Measurements from ENCODE around the gene FIG4. TPM values are rescaled to one million over a fixed set of nuclear protein-coding genes. Genes with fewer than 3 reads are reported as not detected.

The FIG4 gene
- total RNA-seq, 1 experiment from 2014 or later = 15.7 TPM

DNA sequence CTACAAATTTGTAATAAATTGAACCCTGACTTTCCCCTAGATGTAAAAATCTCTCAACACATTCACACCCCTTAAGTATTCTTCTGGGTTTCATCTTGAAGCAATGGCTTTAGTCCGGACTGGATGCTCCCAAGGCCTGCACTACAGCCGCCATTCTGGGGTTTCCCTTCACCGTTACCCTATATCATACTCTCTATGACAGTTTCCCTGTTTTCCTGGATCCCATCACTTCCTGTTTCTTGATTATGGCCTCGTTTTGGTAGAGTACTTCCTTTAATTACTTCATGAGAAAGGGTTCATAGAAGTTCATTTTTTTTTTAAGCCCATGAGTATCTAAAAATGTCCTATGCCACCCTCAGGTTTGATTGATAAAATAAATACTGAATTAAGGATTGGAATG, 11.7 kb downstream of the FIG4 start:
- no peak overlapping the region for H3K9ac ChIP-seq (ENCODE audit: low read length)
- no peaks in the 10 kb centered on the region for H3K9me3 ChIP-seq (ENCODE audit: control insufficient read depth in 1 of 2, insufficient read depth in 1 of 2, low read depth in 1 of 2, low read length in 2 of 2)
- H4K20me1 ChIP-seq (ENCODE audit: insufficient read depth) = no peaks in the 10 kb centered on the region
- ChIA-PET POLR2A (no interaction called here), CTCF (interaction anchor here (6.9 kb wide), 1 partner anchor 336 kb away, joined by 116 read pairs; no protein-coding TSS in a partner anchor), RAD21 (ENCODE audit: low non-redundant PET in 1 of 2, low total read pairs in 2 of 2, uncharacterized antibody in 2 of 2, unreplicated experiment in 2 of 2) (no interaction called here)
- H3K4me1 ChIP-seq (ENCODE audit: control insufficient read depth in 1 of 2, insufficient read depth in 2 of 2, low read length in 2 of 2) = peaks cover 0 to 3% of the 10 kb centered on the region in 2 experiments; a peak in 1 of 4 replicates
- intact Hi-C loops (cut with micrococcal nuclease) = no loop called here
- H3K4me3 ChIP-seq (replicated peaks in 1 of 2; ENCODE audit: low read depth in 1 of 2, low read length in 2 of 2) = no peak overlapping the region
- ATAC-seq = no peak
- TF ChIP-seq, protein P1, sequence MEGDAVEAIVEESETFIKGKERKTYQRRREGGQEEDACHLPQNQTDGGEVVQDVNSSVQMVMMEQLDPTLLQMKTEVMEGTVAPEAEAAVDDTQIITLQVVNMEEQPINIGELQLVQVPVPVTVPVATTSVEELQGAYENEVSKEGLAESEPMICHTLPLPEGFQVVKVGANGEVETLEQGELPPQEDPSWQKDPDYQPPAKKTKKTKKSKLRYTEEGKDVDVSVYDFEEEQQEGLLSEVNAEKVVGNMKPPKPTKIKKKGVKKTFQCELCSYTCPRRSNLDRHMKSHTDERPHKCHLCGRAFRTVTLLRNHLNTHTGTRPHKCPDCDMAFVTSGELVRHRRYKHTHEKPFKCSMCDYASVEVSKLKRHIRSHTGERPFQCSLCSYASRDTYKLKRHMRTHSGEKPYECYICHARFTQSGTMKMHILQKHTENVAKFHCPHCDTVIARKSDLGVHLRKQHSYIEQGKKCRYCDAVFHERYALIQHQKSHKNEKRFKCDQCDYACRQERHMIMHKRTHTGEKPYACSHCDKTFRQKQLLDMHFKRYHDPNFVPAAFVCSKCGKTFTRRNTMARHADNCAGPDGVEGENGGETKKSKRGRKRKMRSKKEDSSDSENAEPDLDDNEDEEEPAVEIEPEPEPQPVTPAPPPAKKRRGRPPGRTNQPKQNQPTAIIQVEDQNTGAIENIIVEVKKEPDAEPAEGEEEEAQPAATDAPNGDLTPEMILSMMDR (IDR thresholded peaks at IDR 0.05 in 2 of 3, conservative IDR thresholded peaks at IDR 0.05 in 1 of 3; ENCODE audit: borderline replicate concordance in 1 of 3, insufficient read depth in 1 of 3, low read depth in 2 of 3, low read length in 2 of 3) = no peak
- TF ChIP-seq POLR2A (IDR thresholded peaks at IDR 0.05; ENCODE audit: borderline replicate concordance, extremely low read depth, insufficient read depth, insufficient read length) = no peak
- no peak for TF ChIP-seq EZH2phosphoT487 (IDR thresholded peaks at IDR 0.05; ENCODE audit: borderline replicate concordance)
- DNase-seq (ENCODE audit: low read depth, low spot score) = no peak
- no peak overlapping the region for H3K4me2 ChIP-seq (ENCODE audit: low read length)
- no peak overlapping the region for H3K27ac ChIP-seq (ENCODE audit: low read depth, low read length)
- H3K36me3 ChIP-seq (ENCODE audit: control insufficient read depth in 1 of 2, insufficient read depth in 2 of 2, low read length in 2 of 2) = no peaks in the 10 kb centered on the region
- H2AFZ ChIP-seq (ENCODE audit: low read depth, low read length, poor library complexity, severe bottlenecking) = no peak overlapping the region
- BruUV-seq (replicated peaks) = no TSS peak
- no peaks in the 10 kb centered on the region for H3K79me2 ChIP-seq (ENCODE audit: insufficient read depth, low read length)
- H3K27me3 ChIP-seq (ENCODE audit: insufficient read depth, low read length) = no peaks in the 10 kb centered on the region
- H3K9me2 ChIP-seq (ENCODE audit: insufficient read depth) = no peaks in the 10 kb centered on the region

DNA sequence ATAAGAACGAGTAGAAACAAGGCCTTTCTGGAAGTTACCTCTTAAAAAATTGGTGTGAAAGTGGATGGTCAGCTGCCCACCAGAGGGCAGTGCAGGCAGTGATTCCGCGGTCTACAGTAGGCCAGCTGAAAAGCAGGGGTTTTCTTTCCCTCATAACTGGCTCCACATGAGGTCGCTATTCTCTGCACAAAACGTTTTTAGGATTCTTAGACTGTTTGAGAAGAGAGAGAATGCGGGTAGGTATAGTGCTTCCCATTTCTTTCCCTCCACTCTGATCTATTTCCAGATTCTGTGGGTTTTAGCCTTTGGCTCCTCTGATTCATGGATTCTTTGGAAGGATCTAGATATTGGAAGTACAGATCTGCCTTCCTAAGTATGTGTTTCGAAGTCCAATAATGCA, 14.2 kb downstream of the FIG4 start:
- Histone ChIP-seq H3K4me1 (ENCODE audit: control insufficient read depth in 1 of 2, insufficient read depth in 2 of 2, low read length in 2 of 2) (peaks cover 0 to 3% of the 10 kb centered on the region in 2 experiments; a peak in 1 of 4 replicates), H3K27ac (ENCODE audit: low read depth, low read length) (no peak overlapping the region), H3K9me2 (ENCODE audit: insufficient read depth) (no peaks in the 10 kb centered on the region), H3K4me3 (replicated peaks in 1 of 2; ENCODE audit: low read depth in 1 of 2, low read length in 2 of 2) (no peak overlapping the region), H3K9ac (ENCODE audit: low read length) (no peak overlapping the region), H3K9me3 (ENCODE audit: control insufficient read depth in 1 of 2, insufficient read depth in 1 of 2, low read depth in 1 of 2, low read length in 2 of 2) (no peaks in the 10 kb centered on the region), H2AFZ (ENCODE audit: low read depth, low read length, poor library complexity, severe bottlenecking) (peak overlapping the region; percentile 50), H4K20me1 (ENCODE audit: insufficient read depth) (no peaks in the 10 kb centered on the region), H3K27me3 (ENCODE audit: insufficient read depth, low read length) (no peaks in the 10 kb centered on the region), H3K4me2 (ENCODE audit: low read length) (no peak overlapping the region), H3K36me3 (ENCODE audit: control insufficient read depth in 1 of 2, insufficient read depth in 2 of 2, low read length in 2 of 2) (no peaks in the 10 kb centered on the region), H3K79me2 (ENCODE audit: insufficient read depth, low read length) (no peaks in the 10 kb centered on the region)
- intact Hi-C loops (cut with micrococcal nuclease) = loop anchor here (1.0 to 2.0 kb wide), 5 partner anchors 178 to 686 kb away; no protein-coding TSS in a partner anchor
- peak; percentile 78 for DNase-seq (ENCODE audit: low read depth, low spot score)
- ChIA-PET RAD21 (ENCODE audit: low non-redundant PET in 1 of 2, low total read pairs in 2 of 2, uncharacterized antibody in 2 of 2, unreplicated experiment in 2 of 2) (interaction anchor here (1.1 to 2.3 kb wide), 3 partner anchors 332 to 335 kb away, joined by 3 to 23 read pairs (median 21); no protein-coding TSS in a partner anchor), CTCF (interaction anchor here (0.6 to 6.9 kb wide), 7 partner anchors 9 to 687 kb away, joined by 3 to 116 read pairs (median 6); no protein-coding TSS in a partner anchor), POLR2A (interaction anchor here (1.3 kb wide), 1 partner anchor 335 kb away, joined by 4 read pairs; no protein-coding TSS in a partner anchor)
- ATAC-seq = peak; percentile 99
- no TSS peak for BruUV-seq (replicated peaks)
- TF ChIP-seq JUND (IDR thresholded peaks at IDR 0.05) = no peak
- peak; percentile 48; the same call in 1 of the 2 replicates for TF ChIP-seq CBX3 (IDR thresholded peaks at IDR 0.05; ENCODE audit: low read depth)
- TF ChIP-seq, protein P2, sequence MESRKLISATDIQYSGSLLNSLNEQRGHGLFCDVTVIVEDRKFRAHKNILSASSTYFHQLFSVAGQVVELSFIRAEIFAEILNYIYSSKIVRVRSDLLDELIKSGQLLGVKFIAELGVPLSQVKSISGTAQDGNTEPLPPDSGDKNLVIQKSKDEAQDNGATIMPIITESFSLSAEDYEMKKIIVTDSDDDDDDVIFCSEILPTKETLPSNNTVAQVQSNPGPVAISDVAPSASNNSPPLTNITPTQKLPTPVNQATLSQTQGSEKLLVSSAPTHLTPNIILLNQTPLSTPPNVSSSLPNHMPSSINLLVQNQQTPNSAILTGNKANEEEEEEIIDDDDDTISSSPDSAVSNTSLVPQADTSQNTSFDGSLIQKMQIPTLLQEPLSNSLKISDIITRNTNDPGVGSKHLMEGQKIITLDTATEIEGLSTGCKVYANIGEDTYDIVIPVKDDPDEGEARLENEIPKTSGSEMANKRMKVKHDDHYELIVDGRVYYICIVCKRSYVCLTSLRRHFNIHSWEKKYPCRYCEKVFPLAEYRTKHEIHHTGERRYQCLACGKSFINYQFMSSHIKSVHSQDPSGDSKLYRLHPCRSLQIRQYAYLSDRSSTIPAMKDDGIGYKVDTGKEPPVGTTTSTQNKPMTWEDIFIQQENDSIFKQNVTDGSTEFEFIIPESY (IDR thresholded peaks at IDR 0.05; ENCODE audit: extremely low read depth, insufficient replicate concordance, low read length) = no peak
- TF ChIP-seq, protein P1 (IDR thresholded peaks at IDR 0.05 in 2 of 3, conservative IDR thresholded peaks at IDR 0.05 in 1 of 3; ENCODE audit: borderline replicate concordance in 1 of 3, insufficient read depth in 1 of 3, low read depth in 2 of 3, low read length in 2 of 3) = peak; percentile 92 to 100 (median 100)
- TF ChIP-seq, protein P3, sequence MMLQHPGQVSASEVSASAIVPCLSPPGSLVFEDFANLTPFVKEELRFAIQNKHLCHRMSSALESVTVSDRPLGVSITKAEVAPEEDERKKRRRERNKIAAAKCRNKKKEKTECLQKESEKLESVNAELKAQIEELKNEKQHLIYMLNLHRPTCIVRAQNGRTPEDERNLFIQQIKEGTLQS (IDR thresholded peaks at IDR 0.05) = no peak
- no peak for TF ChIP-seq FOSL1 (IDR thresholded peaks at IDR 0.05; ENCODE audit: low read depth)

Measured in HCT116 (cell line).